Forelimb muscle (tissue), 1 donor: ENCODE measurements around the gene YAP1. TPM values are rescaled to one million over a fixed set of nuclear protein-coding genes. Genes with fewer than 3 reads are reported as not detected.

ENCODE experiments used
- DNase-seq: peaks from one replicate; pipeline ENCODE4 v3.0.0-alpha.2; 2013; ENCODE audit warnings: low read depth
- polyA plus RNA-seq: library from polyadenylated mRNA; unstranded; fragments of 120-200 nt; gene quantifications from one replicate; pipeline ENCODE4 v1.2.1, GENCODE V29; 2013; ENCODE audit not compliant: insufficient read length

Gene YAP1
- polyA plus RNA-seq, 1 donor, result 74.0 TPM

DNA sequence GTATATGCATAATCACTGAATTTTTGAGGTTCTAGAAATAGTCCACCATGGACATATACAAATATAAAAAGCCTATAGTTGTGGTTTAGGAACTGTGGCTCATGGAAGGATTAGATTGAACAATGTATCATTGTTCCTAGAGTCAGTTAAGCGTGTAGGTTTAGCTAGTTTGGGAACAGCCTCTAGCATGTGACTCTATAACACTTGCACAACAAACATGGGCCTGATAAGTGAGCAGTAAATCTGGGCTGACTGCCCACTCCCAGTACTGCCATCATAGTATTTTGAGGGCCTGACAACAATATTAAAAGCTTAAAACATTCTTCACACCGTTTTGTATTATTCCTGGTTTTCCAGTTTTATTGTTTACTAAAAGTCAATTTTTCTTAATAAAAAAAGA lies 47.0 kb downstream of the YAP1 start:
- no peak for DNase-seq

DNA sequence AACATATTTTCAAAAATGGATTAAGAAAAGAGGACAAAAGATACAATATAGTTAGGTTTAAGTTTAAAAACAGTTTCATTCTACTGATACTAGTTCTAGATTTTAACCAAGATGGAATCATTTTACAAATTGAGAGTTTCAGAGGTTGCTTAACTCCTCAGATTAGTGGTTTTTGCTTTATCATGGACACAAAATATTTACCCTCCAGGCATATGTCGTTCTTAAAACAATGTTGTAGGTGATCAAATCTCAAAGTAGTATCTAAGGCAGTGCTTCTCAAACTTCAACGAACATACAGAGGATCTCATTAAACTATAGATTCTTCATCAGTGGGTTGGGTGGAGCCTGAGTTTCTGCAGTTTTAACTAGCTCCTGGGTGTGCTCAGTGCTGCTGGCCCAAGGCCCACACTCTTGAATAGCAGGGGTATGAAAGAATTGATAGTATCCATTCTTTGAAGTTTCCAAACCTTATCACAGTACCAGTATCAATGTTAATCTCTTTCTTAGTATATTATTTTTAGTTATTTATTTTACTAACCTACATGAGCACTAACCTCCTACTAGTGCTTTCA lies 48.0 kb downstream of the YAP1 start:
- DNase-seq, result no peak

DNA sequence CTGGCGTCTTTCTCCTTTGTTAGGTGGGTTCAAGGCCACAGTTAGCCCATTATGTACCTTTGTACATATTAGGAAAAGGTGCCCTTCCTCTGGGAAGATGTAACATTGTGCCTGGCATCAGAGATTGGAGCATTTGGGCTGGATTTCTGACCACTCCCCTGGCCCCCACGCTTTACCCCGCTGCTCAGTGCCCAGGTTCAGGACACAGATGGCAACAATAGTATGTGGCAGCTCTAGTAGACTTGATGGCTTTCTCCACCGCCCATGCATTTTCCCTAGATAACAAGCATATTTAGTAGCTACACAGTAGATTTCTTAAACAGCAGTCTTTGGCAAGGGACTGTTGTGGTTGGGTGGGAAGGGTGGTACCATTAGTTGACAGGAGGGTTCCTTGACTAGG lies 53.1 kb downstream of the YAP1 start:
- no peak for DNase-seq

DNA sequence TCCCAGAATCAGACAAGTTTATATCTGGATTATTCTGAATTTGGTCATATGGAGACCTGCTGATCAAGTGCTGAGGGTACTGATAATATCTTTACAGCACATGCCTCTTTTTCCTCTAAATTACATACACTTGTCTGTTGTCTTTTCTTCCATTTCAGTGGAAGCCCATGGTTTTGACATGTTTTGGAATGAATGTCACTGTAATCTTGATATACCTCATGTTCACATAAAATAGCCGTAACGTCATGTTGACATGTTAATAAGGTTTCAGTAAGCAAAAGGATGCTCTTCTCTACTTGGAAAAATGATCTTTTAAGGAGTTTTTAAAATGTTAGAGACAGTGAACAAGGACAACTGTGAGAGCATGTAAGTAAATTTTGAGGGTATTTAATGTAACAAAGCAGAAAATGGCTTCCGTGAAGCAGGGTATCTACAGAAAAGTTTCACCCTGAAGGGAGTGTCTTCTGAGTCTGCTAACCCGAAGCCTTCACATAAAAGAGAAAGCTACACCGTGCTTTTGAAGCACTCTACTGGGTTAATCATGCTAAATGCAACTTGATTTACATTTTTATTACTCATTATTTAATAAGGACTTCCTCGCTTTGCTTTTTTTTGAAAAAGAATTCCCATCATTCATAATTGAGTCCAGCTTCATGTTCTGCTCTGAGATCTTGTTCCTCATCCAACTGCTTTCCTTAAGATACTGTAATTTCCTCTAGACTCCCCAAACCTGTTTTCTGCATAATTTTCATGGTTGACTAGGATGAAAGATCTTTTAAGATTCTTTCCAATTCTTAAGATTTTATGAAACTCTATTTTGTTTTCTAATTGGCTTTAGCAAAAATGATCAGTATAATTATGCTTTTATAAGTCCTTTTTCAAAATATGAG lies 56.2 kb downstream of the YAP1 start:
- DNase-seq, result no peak

DNA sequence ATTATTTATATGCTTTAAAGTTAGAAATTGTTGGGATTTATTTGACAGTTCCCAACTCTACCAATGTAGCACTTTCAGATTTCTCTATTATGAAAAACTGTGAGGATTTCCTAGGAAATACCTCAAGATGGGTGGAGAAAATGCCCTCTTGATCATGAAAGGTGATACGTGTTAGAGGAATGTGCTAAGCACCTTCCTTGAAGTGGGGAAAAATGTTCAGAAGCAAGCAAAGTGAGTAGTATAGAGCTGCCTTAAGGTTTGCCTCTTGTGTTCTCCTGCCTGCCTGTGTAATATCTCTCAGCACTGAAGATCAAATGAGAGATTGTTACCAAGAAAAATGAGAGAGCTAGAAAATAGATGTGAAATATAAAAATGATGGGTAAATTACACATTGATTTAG lies 58.2 kb downstream of the YAP1 start:
- no peak for DNase-seq

DNA sequence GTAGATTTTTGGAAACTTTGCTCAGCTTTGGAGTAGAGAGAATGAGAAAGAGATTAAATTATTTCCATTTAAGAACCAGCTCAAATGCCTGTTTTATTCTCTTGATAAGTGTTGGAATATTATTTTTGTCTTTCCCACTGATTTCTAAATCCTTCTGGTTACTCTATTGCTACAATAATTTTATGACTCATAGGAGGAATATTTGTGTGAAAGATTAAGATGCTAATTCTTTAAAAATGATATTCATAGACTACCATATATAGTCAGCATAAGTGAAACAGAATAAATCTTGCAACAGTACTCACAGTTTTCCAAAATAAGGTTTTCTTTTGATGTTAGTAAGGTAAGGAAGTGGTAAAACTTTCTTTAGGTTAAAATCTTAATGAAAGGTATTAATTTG lies 60.9 kb downstream of the YAP1 start:
- no peak for DNase-seq

DNA sequence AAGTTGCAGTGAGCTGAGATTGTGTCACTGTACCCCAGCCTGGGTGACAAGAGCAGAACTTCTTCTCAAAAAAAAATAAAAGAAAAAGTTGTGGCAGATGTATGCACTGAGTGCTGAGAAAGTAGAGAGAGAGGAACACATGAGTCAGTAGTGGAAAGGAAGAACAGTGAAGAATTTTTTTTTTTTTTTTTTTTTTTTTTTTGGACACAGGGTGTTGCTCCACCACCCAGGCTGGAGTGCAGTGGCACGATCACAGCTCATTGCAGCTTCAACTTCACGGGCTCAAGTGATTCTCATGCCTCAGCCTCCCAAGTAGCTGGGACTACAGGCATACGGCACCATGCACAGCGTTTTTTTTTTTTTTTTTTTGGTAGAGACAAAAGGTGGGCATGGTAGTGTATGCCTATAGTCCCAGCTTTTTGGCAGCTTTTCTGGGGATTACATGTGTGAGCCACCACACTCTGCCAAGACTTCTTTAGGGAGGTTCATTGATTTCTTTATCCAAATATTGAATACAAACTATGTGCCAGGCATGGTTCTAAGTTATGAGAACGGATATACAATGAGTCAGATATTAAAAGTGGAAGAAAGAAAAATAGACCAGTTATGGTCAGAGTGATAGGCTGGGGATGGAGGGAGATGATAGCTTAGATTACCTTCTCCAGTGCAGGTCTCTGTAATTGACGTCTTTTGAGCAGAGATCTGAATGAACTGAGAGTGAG lies 62.0 kb downstream of the YAP1 start:
- DNase-seq, result no peak

DNA sequence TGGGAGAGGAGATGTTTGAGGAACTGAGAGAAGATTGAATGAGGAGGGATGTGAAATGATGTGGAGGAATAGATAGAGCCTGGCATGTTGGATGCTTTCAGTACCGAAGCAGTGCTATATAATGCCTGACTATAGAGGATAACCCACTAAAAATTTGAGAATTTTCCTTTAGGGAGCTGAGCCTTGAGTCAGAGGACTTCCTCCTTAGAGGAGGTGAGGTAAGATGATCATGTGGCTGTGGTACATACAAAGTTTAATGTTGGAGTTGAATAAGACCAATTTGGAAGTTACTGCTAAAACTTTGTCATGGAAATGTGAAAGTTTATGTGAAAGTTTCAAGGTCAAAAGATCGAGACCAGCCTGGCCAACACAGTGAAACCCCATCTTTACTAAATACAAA lies 66.9 kb downstream of the YAP1 start:
- no peak for DNase-seq

DNA sequence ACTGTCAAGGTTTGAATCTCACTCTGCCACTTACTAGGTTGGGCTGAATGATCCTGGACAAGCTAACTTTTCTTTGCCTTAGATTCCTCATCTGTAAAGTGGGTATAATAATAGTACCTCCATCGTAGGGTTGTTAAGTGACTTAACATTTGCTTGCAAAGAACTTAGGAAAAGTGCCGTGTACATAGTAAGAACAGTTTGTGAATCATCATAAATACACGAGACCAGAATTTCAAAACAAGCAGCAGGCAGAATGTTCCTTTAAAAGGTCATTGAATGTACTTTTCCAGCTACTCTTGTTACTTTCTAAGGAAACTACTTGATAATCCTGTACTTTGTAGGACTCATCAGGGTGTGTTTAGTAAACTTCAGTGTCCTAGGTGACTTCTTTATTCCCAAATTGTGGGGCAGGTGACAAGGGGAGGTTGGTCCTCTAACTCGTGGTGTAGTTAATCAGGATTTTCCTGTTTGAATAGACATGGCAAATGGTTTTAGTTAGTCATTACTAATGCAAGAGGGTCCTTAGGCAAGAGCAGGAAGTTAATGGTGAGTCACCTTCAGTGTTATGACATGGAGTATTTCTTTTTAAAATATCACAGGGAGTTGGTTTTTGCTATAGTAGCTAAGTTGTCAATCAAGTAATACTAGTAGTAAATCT lies 67.9 kb downstream of the YAP1 start:
- no peak for DNase-seq

DNA sequence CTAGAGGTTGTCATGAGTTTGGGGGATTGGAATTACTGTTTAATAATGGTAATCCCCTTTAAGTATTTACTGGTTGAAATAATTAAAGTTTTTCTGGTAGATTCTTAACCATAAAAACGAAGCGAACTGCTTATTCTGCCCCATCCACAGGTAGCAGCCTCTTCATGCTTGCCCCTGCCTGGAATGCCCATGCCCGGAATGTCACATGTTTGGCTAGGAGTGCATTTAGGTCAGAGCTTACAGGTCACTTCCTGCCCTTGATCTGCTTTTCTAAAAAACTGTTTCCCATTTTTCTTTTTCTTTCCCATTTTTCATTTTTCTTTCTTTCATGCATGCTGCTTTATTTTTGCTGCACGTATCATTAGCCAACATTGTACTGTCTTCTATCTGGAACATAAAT lies 69.1 kb downstream of the YAP1 start:
- no peak for DNase-seq

DNA sequence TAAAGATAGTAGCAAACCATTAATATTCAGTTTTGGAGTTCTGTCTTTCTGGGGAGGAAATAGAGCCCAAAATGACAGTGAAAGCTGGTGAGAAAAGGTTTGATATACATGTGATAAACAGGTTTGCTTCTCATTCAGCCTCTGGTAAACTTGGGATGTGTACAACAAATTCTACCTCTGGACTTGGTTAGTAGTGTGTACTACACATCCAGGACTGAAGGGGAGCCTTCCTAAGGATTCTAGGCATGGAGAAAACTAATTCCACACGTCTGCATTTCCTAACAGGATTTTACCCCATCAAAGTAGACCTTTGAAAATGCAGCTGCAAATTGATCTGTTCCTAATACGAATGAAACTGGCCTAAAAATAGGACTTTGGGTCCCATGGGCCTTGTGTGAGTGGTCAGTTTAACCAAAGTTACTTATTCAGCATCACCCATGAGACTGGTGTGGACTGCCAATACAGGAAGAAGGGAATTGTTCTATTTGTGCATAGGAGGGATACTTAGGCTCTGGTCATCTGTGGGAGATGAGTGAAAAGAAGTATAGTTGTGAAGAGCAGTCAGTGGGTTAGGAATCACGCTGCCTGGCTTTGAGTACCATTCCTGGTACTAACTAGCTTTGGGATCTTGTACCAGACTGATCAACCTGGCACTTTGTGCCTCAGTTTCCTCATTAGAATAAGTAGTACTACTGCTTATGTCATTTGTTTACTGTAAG lies 74.2 kb downstream of the YAP1 start:
- no peak for DNase-seq

DNA sequence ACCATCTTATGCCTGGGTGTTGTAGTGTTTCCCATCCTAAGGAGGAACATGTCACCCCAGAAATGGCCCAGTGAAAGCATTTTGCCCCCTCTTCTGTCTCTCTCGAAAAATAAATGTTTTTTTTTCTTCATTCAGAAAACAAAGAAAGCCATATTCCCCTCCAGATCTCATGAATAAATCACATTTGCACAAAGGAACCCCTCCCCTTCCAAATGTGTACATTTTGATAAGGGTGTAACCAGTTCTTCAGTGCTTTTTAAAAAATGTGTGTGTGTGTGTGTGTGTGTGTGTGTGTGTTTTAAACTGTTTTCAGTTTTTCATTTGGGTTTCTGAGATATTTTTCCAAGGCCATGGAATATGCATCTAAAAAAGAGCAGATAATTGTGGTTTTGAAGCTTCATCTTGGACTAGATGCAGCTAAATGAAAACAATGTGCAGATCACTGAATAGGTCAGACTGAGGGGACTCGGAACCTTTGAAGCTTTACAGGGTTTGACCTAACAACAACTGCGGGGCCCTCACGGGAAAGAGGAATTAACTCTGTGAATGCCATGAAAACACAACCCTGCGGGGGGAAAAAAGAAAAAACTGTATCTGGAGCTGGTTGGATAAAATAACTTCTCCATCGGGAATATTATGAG lies 76.4 kb downstream of the YAP1 start:
- no peak for DNase-seq

DNA sequence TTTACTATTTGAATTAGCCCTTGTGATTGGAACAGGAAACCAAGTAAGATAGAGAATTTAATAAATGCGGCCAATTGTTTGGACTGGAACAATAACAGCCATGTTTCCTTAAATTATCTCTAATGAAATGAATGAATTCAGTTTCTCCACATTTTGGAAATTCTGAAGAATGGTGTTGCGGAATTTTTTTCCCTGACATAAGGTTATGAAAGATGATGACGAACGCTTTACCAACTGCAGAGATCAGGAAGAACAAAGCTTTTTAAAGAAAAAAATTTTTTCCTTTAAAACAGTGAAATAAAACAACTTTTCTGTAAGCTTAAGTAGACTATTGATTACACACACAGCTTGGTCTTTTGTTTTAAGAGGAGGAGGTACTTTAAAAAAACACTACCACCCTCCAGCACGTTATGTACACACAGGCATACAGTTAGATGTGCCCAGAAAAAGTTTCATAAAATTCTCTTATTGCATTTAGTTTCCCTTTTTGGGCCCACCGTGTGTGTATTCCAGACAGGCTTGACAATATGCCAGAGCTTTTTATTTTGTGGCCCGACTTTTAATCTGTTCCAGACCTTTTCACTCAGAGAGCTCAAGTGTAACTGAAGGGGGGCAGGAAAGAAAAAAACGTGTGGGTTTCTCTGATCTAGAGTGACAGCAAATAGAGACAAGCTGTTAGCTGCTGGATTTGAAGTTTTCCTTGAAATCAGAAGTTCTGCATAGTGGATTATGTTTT lies 77.3 kb downstream of the YAP1 start:
- peak; percentile 31 for DNase-seq

DNA sequence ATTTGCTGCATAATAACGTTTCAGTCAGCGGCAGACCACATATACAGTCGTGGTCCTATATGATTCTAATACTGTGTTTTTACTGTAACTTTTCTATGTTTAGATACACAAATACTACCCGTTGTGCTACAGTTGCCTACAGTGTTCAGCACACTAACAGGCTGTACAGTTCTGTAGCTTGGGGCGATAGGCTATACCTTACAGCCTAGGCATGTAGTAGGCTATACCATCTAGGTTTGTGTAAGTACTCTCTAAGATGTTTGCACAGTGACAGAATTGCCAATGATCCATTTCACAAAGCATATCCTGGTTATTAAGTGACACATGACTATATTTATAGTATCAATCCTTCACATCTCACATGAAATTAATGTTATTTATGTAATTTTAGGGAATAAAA lies 78.2 kb downstream of the YAP1 start:
- DNase-seq, result no peak

DNA sequence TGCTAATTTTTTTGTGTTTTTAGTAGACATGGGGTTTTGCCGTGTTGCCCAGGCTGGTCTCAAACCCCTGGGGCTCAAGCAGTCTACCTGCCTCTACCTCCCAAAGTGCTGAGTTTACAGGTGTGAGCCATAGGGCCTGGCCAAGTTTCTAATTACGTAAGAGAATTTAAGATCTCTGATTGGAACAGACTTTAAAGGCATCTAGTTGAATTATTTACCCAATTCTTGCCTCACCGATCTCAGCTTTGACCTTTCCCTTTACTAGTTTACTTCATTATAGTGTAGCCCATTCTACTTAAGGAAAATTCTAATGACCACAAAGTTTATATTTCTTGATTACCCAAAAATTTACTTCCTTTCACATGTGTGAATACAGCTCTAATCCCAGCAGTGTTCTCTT lies 81.6 kb downstream of the YAP1 start:
- no peak for DNase-seq

DNA sequence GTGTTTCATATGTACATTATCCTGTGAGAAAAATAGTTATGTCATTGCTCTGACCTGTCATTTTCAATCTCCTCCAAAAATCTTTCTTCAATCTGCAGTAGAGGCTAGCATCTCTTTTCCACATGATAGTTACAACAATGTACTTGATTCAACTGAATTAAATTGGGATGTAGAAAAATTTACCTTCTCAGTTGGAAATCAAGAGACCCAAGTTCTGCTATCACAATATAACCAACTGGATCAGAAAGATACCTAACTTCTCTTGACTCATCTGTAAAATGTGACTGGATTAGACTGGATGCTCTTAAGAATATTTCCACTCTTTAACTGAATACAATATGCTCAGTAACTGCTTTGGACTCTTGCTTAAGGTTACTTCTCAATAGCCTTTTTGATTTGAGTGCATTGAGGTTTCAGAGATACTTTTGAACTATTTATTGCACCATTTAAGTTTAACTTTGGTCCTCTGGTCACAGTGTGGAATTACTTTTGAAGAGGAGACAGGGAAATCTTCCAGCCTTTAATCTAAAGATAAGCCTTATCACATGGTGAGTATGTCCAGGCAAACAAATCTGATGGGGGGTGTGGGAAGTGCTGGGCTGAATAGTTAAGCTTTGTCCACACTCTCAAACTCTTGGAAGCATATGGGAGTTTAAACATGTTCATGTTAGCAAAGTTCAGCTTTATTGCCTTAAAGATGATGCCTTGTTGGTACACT lies 82.3 kb downstream of the YAP1 start:
- no peak for DNase-seq

DNA sequence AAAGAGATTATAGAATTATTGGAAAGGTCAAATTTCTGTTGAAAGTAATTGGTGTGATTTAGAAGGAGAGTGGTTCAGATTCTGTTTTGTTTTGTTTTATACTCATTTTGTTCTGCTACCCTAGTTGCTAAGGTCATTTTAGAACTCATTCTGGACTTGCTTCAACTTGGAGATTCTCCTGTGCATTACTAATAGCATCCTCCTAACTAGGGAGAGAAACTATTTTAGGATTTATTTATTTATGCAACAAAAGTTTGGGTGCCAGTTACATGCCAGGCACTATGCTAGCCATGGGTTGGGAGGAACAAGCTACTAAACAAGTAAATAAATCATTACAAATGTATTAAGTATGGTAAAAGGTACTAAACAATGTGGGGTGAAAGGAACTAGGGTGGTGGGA lies 84.0 kb downstream of the YAP1 start:
- DNase-seq, result no peak

DNA sequence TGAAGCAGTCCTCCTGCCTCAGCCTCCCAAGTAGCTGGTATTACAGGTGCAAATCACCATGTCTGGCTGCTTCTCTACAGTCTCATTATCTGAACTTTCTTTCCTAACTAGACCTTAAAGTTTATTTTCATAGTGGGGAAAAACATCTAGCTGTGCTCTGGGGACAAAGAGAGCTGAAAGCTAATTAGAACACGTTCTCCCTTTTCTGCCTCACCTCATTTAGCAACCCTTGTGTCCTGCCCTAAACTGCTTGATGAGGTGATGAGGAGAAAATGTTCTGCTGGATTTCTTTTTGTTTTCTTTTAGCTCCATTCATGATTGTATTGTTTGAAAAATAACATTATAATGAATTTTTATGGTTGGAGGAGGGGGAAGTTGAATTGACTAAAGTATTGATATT lies 84.7 kb downstream of the YAP1 start:
- DNase-seq, result no peak

DNA sequence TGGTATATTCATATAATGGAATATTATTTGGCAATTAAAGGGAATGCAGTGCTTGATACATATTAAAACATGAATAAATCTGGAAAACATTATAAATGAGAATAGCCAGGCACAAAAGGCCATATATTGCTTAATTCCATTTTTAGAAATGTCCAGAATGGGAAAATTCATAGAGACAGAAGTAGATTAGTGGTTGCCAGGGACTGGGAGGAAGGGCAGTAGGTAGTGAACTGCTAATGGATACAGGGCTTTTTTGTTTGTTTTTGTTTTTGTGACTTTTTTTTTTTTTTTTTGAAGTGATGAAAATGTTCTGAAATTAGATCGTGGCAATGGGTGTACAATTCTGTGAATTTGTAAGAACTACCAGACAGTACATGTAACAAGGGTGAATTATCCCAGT lies 86.1 kb downstream of the YAP1 start:
- no peak for DNase-seq

DNA sequence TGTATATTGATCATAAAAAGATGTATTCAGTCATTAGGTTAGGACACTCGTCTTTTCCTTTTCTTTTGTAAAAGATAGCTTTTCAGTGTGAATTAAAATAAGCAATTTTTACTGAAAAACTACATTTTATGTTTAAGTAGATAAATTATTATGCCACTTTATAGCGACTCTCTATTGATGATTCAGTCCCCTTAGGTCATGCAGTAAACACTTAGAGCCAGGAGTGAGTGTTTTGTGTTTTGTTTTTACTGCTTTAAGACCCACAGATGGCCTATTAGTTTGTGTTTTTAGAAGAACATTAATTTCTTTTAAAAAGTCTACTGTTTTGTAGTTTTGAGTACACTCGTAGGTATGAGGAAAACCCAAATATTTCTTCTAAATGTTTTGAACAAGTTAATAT lies 86.6 kb downstream of the YAP1 start:
- no peak for DNase-seq
